ENCODE measurements around the gene TAMM41. TPM values are rescaled to one million over a fixed set of nuclear protein-coding genes. Genes with fewer than 3 reads are reported as not detected.

TAMM41 gene
- total RNA-seq, 1 experiment from 2014 or later, result 24.3 TPM

DNA sequence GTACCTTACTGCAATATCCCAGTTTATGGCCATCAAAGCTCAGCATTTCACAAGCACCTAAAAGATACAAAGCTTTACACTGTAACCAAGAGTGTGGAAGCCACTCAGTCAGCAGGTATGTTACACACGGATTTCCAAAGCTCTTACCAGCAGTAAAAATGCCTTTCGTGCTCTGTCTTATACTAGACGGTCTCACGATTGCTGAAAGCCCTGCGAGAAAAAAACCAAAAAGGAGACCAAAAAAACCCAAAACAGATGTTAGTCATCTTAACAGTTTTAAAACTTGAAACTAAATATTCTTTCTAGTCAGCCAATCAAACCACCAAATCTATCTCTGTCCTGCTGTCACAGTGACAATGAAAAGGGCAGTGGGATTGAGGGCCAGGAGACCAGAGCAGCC, 39.0 kb downstream of the TAMM41 start:
- TF ChIP-seq, protein P1, sequence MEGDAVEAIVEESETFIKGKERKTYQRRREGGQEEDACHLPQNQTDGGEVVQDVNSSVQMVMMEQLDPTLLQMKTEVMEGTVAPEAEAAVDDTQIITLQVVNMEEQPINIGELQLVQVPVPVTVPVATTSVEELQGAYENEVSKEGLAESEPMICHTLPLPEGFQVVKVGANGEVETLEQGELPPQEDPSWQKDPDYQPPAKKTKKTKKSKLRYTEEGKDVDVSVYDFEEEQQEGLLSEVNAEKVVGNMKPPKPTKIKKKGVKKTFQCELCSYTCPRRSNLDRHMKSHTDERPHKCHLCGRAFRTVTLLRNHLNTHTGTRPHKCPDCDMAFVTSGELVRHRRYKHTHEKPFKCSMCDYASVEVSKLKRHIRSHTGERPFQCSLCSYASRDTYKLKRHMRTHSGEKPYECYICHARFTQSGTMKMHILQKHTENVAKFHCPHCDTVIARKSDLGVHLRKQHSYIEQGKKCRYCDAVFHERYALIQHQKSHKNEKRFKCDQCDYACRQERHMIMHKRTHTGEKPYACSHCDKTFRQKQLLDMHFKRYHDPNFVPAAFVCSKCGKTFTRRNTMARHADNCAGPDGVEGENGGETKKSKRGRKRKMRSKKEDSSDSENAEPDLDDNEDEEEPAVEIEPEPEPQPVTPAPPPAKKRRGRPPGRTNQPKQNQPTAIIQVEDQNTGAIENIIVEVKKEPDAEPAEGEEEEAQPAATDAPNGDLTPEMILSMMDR (conservative IDR thresholded peaks at IDR 0.05), result no peak
- H2AFZ ChIP-seq (ENCODE audit: low read length), result no peak overlapping the region
- Mint-ChIP-seq H3K36me3 (ENCODE audit: insufficient read depth in 1 of 3, low read depth in 3 of 3) (peaks cover 9 to 49% (median 41%) of the 10 kb centered on the region in 3 experiments), H3K27ac (no peak overlapping the region), H3K27me3 (ENCODE audit: low read depth) (no peaks in the 10 kb centered on the region), H3K4me1 (no peaks in the 10 kb centered on the region), H3K9me3 (no peaks in the 10 kb centered on the region), H3K4me3 (no peak overlapping the region)
- H3K79me1 ChIP-seq (ENCODE audit: insufficient read depth, low read depth, low read length, poor library complexity, severe bottlenecking), result no peaks in the 10 kb centered on the region
- H3K27ac ChIP-seq (ENCODE audit: insufficient read length, low read depth, low read length), result no peak overlapping the region
- no peak overlapping the region for H4K91ac ChIP-seq (ENCODE audit: insufficient read length, low read depth, low read length)
- no peak overlapping the region for H3T11ph ChIP-seq (ENCODE audit: low read length)
- H3K4me2 ChIP-seq (ENCODE audit: insufficient read depth, insufficient read length, low read length), result no peak overlapping the region
- H2BK20ac ChIP-seq (ENCODE audit: low read depth, low read length, poor library complexity, severe bottlenecking), result no peak overlapping the region
- no CpG with 5 or more reads among the region's 5 CpGs for WGBS (ENCODE audit: extremely low coverage, insufficient read length, low lambda C conversion rate)
- H3K56ac ChIP-seq (ENCODE audit: insufficient read length, low read depth, low read length), result no peak overlapping the region
- H3K79me2 ChIP-seq (ENCODE audit: insufficient read depth, low read length), result no peaks in the 10 kb centered on the region
- no peaks in the 10 kb centered on the region for H4K20me1 ChIP-seq (ENCODE audit: control insufficient read depth, insufficient read depth, insufficient read length)
- no peak overlapping the region for H4K8ac ChIP-seq (replicated peaks; ENCODE audit: insufficient read length, low read depth, low read length)
- no peak overlapping the region for H2BK120ac ChIP-seq (ENCODE audit: low read depth, low read length, poor library complexity, severe bottlenecking)
- no peak overlapping the region for H3K9ac ChIP-seq (ENCODE audit: extremely low read depth, insufficient read length, low read length)
- H3K23ac ChIP-seq (ENCODE audit: insufficient read length, low read depth, low read length), result no peak overlapping the region
- H3K9me3 ChIP-seq (ENCODE audit: control insufficient read depth, low read depth, low read length), result no peaks in the 10 kb centered on the region
- no peak overlapping the region for H4K5ac ChIP-seq (ENCODE audit: insufficient read length, low read depth, low read length)
- H3K4me1 ChIP-seq (ENCODE audit: insufficient read depth, low read length), result no peaks in the 10 kb centered on the region
- H3K14ac ChIP-seq (ENCODE audit: insufficient read depth, low read length), result no peak overlapping the region
- no peak overlapping the region for H2BK15ac ChIP-seq (ENCODE audit: low read depth, low read length)
- no peaks in the 10 kb centered on the region for H3K23me2 ChIP-seq (ENCODE audit: insufficient read length, low read depth, low read length, poor library complexity, severe bottlenecking)
- no peak overlapping the region for H2AK5ac ChIP-seq (ENCODE audit: insufficient read length, low read length)
- no peak for DNase-seq
- H3K27me3 ChIP-seq (ENCODE audit: insufficient read depth, low read length), result no peaks in the 10 kb centered on the region
- H2BK5ac ChIP-seq (ENCODE audit: insufficient read length, low read length), result no peak overlapping the region
- no peak overlapping the region for H3K4ac ChIP-seq (ENCODE audit: low read depth, low read length)
- no peak overlapping the region for H2BK12ac ChIP-seq (ENCODE audit: insufficient read length, low read depth, low read length)
- H3K18ac ChIP-seq (ENCODE audit: insufficient read length, low read depth, low read length), result no peak overlapping the region
